SK-N-SH (cell line): ENCODE data around the gene LCN1. TPM values are rescaled to one million over a fixed set of nuclear protein-coding genes. Genes with fewer than 3 reads are reported as not detected.

Experiments
- CTCF ChIA-PET: fragments of 300-600, 350-600 bp; formaldehyde crosslinking; extraction: SDS; loops from one replicate; lab custom pipeline; 2021; lab: Yijun Ruan, JAX
- POLR2A ChIA-PET: fragments of 350-600 bp; sonication (Branson Sonifier 250); formaldehyde crosslinking; extraction: SDS; loops from one replicate; lab custom pipeline; 2020; ENCODE audit warnings: antibody characterized with exemption, inconsistent platforms; lab: Yijun Ruan, JAX
- DNase-seq: peaks from one replicate; pipeline ENCODE4 v3.0.0; 2012
- H2AFZ ChIP-seq: fragments of 200-600 bp; sonication (generic); 2 replicates; pipeline ENCODE4 v1.8.1; 2016; ENCODE audit warnings: antibody characterized with exemption, mild to moderate bottlenecking, low read depth
- H3F3A ChIP-seq: fragments of 200-600 bp; sonication (generic); replicated peaks from 2 replicates; pipeline ENCODE3; 2016; ENCODE audit warnings: antibody characterized with exemption, mild to moderate bottlenecking; ENCODE audit not compliant: insufficient read depth
- H3K27ac ChIP-seq, 2 experiments: fragments of 200-500 bp in 1 of 2; fragments of 200-600 bp in 1 of 2; sonication (Bioruptor generic) in 1 of 2; sonication (generic), shearing (Covaris generic) in 1 of 2; 2 replicates each; pipeline versions ENCODE4 v1.5.1 to v1.6.1; 2014 to 2016; ENCODE audit warnings: low read depth in 2 of 2, inconsistent platforms in 1 of 2, low read length in 1 of 2, mild to moderate bottlenecking in 1 of 2, mixed read lengths in 1 of 2
- H3K27me3 ChIP-seq: fragments of 200-600 bp; sonication (generic), shearing (Covaris generic); 2 replicates; pipeline ENCODE4 v1.6.1; 2016; ENCODE audit warnings: mixed run types; ENCODE audit not compliant: insufficient read depth
- H3K36me3 ChIP-seq, 2 experiments: fragments of 200-500 bp in 1 of 2; fragments of 200-600 bp in 1 of 2; sonication (Bioruptor generic) in 1 of 2; sonication (generic) in 1 of 2; replicated peaks in 1 of 2; 2 replicates each; pipeline versions ENCODE3 to v1.5.1; 2014 to 2016; ENCODE audit warnings: low read length in 1 of 2, mild to moderate bottlenecking in 1 of 2; ENCODE audit not compliant: insufficient read depth in 2 of 2, control insufficient read depth in 1 of 2
- H3K4me1 ChIP-seq, 2 experiments: fragments of 200-500 bp in 1 of 2; fragments of 200-600 bp in 1 of 2; sonication (Bioruptor generic) in 1 of 2; sonication (generic), shearing (Covaris generic) in 1 of 2; 2 replicates each; pipeline versions ENCODE4 v1.5.1 to v1.6.1; 2014 to 2016; ENCODE audit warnings: low read depth in 1 of 2, low read length in 1 of 2, mixed run types in 1 of 2; ENCODE audit not compliant: insufficient read depth in 2 of 2, control insufficient read depth in 1 of 2
- H3K4me2 ChIP-seq: fragments of 200-600 bp; sonication (generic), shearing (Covaris generic); 2 replicates; pipeline ENCODE4 v1.6.1; 2017; ENCODE audit warnings: mixed run types
- H3K4me3 ChIP-seq, 2 experiments: fragments of 200-500 bp in 1 of 2; fragments of 200-600 bp in 1 of 2; sonication (Bioruptor generic) in 1 of 2; sonication (generic), shearing (Covaris generic) in 1 of 2; 2 replicates each; pipeline versions ENCODE4 v1.5.1 to v1.8.1; 2014 to 2016; ENCODE audit warnings: low read depth in 2 of 2, inconsistent platforms in 1 of 2, low read length in 1 of 2, mild to moderate bottlenecking in 1 of 2, mixed read lengths in 1 of 2, moderate library complexity in 1 of 2
- H3K79me2 ChIP-seq: fragments of 200-600 bp; sonication (generic); 2 replicates; pipeline ENCODE4 v1.8.1; 2017; ENCODE audit warnings: mild to moderate bottlenecking; ENCODE audit not compliant: insufficient read depth
- H3K9ac ChIP-seq: fragments of 200-600 bp; sonication (generic); 2 replicates; pipeline ENCODE4 v1.6.1; 2017; ENCODE audit warnings: mixed run types
- H3K9me2 ChIP-seq: fragments of 200-600 bp; sonication (generic); 2 replicates; pipeline ENCODE4 v1.6.1; 2017; ENCODE audit warnings: mixed run types
- H3K9me3 ChIP-seq: fragments of 200-600 bp; sonication (generic); 2 replicates; pipeline ENCODE4 v1.6.1; 2017; ENCODE audit warnings: mixed run types, mild to moderate bottlenecking, moderate library complexity
- H4K20me1 ChIP-seq: fragments of 200-600 bp; sonication (generic); 2 replicates; pipeline ENCODE4 v1.6.1; 2017; ENCODE audit warnings: mild to moderate bottlenecking, mixed run types; ENCODE audit not compliant: insufficient read depth
- ELF1 ChIP-seq: IDR thresholded peaks from 2 replicates; pipeline ENCODE4 v1.4.0; 2012
- EP300 ChIP-seq, 2 experiments: IDR thresholded peaks; 2 replicates each; pipeline versions ENCODE4 v1.4.0 to v1.6.1; 2012; ENCODE audit warnings: borderline replicate concordance in 1 of 2, low read depth in 1 of 2, low read length in 1 of 2
- FOXJ3 ChIP-seq: sonication (generic); formaldehyde crosslinking; IDR thresholded peaks from 2 replicates; pipeline ENCODE4 v1.5.1; 2020; ENCODE audit warnings: mild to moderate bottlenecking, missing genetic modification reagents
- FOXM1 ChIP-seq: IDR thresholded peaks from 2 replicates; pipeline ENCODE4 v1.4.0; 2012; ENCODE audit warnings: low read depth, mild to moderate bottlenecking
- GABPA ChIP-seq: IDR thresholded peaks from 2 replicates; pipeline ENCODE4 v1.4.0; 2012; ENCODE audit warnings: low read depth, mild to moderate bottlenecking
- JUND ChIP-seq: IDR thresholded peaks from 2 replicates; pipeline ENCODE4 v1.4.0; 2012
- MXI1 ChIP-seq: IDR thresholded peaks from 2 replicates; pipeline ENCODE4 v1.6.1; 2012; ENCODE audit warnings: mild to moderate bottlenecking, low read depth, low read length, improper control_type of control experiment
- NRF1 ChIP-seq: IDR thresholded peaks from 2 replicates; pipeline ENCODE4 v1.6.1; 2012; ENCODE audit warnings: low read depth, mild to moderate bottlenecking, low read length
- RAD21 ChIP-seq: IDR thresholded peaks from 2 replicates; pipeline ENCODE4 v1.6.1; 2012; ENCODE audit warnings: mild to moderate bottlenecking, low read length
- RCOR1 ChIP-seq: fragments of 150-350 bp; IDR thresholded peaks from 2 replicates; pipeline ENCODE4 v1.6.1; 2017; ENCODE audit warnings: antibody characterized with exemption, low read length
- RFX5 ChIP-seq: IDR thresholded peaks from 2 replicates; pipeline ENCODE4 v1.6.1; 2012; ENCODE audit warnings: mild to moderate bottlenecking, improper control_type of control experiment, low read length
- SMC3 ChIP-seq: IDR thresholded peaks from 2 replicates; pipeline ENCODE4 v1.6.1; 2012; ENCODE audit warnings: low read depth, low read length, improper control_type of control experiment
- TAF1 ChIP-seq: IDR thresholded peaks from 2 replicates; pipeline ENCODE4 v1.6.1; 2012; ENCODE audit warnings: low read depth, mild to moderate bottlenecking, low read length, moderate library complexity, borderline replicate concordance
- TCF12 ChIP-seq: IDR thresholded peaks from 2 replicates; pipeline ENCODE4 v1.4.0; 2012
- TEAD4 ChIP-seq: IDR thresholded peaks from 2 replicates; pipeline ENCODE4 v1.4.0; 2012; ENCODE audit warnings: mild to moderate bottlenecking, borderline replicate concordance; ENCODE audit not compliant: insufficient read depth
- WGBS: methylation state at CpG from one replicate; pipeline ENCODE4 v1.1.6; 2017; ENCODE audit warnings: low lambda C conversion rate; 5-methylcytosine and 5-hydroxymethylcytosine counted together
- polyA plus RNA-seq, 3 experiments: library from polyadenylated mRNA; depleted of rRNA; stranded (reverse); fragments of >200 nt; gene quantifications; 2 replicates each; pipeline ENCODE4 v1.2.3, GENCODE V29; 2012
- TF ChIP-seq, protein P1 (sequence below): IDR thresholded peaks from 2 replicates; pipeline ENCODE4 v1.6.1; 2012; ENCODE audit warnings: mild to moderate bottlenecking, low read depth, low read length, moderate library complexity
- TF ChIP-seq, protein P2 (sequence below): IDR thresholded peaks from 2 replicates; pipeline ENCODE4; 2012
- TF ChIP-seq, protein P3 (sequence below): IDR thresholded peaks from 2 replicates; pipeline ENCODE4 v1.4.0; 2012; ENCODE audit warnings: low read depth

Gene LCN1
- polyA plus RNA-seq, 1 of the 3 experiments (the other 2 are of a cell fraction) = not detected

DNA sequence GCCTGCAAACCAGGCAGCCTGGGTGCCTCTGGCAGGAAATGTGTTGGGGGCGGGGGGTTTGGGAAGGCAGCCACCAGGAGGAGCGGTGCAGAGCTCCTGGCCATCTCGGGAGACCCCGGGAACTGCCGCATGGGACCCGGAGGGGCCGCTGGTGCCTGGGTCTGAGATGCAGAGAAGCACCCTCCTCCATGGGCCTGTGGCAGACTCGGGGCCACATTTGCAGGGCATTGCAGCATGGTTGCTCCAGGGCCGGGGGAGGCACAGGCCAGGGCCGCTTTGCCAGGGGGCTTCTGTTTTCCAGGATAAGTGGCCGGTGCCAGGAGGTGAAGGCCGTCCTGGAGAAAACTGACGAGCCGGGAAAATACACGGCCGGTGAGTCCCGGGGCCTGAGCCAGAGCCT lies 1.7 kb downstream of the LCN1 start:
- no peaks in the 10 kb centered on the region for H3K79me2 ChIP-seq
- no peaks in the 10 kb centered on the region for H3K9me2 ChIP-seq
- DNase-seq = peak; percentile 53
- no peaks in the 10 kb centered on the region for H3F3A ChIP-seq
- ChIA-PET POLR2A (no interaction called here), CTCF (interaction anchor here (1.6 kb wide), 1 partner anchor 18 kb away, joined by 5 read pairs; no protein-coding TSS in a partner anchor)
- no peak overlapping the region for H3K27ac ChIP-seq
- 57% methylated on average over 11 of the region's 17 CpGs for WGBS
- H3K9me3 ChIP-seq = no peaks in the 10 kb centered on the region
- no peak for TF ChIP-seq TAF1
- TF ChIP-seq RAD21 = no peak
- TF ChIP-seq RCOR1 = no peak
- TF ChIP-seq RFX5 = no peak
- TF ChIP-seq TEAD4 = no peak
- TF ChIP-seq FOXJ3 = no peak
- TF ChIP-seq, protein P1, sequence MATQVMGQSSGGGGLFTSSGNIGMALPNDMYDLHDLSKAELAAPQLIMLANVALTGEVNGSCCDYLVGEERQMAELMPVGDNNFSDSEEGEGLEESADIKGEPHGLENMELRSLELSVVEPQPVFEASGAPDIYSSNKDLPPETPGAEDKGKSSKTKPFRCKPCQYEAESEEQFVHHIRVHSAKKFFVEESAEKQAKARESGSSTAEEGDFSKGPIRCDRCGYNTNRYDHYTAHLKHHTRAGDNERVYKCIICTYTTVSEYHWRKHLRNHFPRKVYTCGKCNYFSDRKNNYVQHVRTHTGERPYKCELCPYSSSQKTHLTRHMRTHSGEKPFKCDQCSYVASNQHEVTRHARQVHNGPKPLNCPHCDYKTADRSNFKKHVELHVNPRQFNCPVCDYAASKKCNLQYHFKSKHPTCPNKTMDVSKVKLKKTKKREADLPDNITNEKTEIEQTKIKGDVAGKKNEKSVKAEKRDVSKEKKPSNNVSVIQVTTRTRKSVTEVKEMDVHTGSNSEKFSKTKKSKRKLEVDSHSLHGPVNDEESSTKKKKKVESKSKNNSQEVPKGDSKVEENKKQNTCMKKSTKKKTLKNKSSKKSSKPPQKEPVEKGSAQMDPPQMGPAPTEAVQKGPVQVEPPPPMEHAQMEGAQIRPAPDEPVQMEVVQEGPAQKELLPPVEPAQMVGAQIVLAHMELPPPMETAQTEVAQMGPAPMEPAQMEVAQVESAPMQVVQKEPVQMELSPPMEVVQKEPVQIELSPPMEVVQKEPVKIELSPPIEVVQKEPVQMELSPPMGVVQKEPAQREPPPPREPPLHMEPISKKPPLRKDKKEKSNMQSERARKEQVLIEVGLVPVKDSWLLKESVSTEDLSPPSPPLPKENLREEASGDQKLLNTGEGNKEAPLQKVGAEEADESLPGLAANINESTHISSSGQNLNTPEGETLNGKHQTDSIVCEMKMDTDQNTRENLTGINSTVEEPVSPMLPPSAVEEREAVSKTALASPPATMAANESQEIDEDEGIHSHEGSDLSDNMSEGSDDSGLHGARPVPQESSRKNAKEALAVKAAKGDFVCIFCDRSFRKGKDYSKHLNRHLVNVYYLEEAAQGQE = no peak
- TF ChIP-seq GABPA = no peak
- no peak for TF ChIP-seq EP300 (IDR thresholded peaks at IDR 0.05; ENCODE audit: borderline replicate concordance in 1 of 2, low read depth in 1 of 2, low read length in 1 of 2)
- TF ChIP-seq, protein P2, sequence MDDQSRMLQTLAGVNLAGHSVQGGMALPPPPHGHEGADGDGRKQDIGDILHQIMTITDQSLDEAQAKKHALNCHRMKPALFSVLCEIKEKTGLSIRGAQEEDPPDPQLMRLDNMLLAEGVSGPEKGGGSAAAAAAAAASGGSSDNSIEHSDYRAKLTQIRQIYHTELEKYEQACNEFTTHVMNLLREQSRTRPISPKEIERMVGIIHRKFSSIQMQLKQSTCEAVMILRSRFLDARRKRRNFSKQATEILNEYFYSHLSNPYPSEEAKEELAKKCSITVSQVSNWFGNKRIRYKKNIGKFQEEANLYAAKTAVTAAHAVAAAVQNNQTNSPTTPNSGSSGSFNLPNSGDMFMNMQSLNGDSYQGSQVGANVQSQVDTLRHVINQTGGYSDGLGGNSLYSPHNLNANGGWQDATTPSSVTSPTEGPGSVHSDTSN = no peak
- no peak for TF ChIP-seq TCF12
- TF ChIP-seq JUND = no peak
- no peak for TF ChIP-seq FOXM1
- TF ChIP-seq MXI1 = no peak
- TF ChIP-seq, all 33 proteins: peak for 0
- Histone ChIP-seq H4K20me1 (no peaks in the 10 kb centered on the region), H3K4me2 (no peak overlapping the region), H3K9ac (no peak overlapping the region), H3K4me1 (no peaks in the 10 kb centered on the region; a peak in 1 of 4 replicates), H3K27me3 (no peaks in the 10 kb centered on the region), H3K36me3 (no peaks in the 10 kb centered on the region), H3K4me3 (no peak overlapping the region), H2AFZ (no peak overlapping the region)

DNA sequence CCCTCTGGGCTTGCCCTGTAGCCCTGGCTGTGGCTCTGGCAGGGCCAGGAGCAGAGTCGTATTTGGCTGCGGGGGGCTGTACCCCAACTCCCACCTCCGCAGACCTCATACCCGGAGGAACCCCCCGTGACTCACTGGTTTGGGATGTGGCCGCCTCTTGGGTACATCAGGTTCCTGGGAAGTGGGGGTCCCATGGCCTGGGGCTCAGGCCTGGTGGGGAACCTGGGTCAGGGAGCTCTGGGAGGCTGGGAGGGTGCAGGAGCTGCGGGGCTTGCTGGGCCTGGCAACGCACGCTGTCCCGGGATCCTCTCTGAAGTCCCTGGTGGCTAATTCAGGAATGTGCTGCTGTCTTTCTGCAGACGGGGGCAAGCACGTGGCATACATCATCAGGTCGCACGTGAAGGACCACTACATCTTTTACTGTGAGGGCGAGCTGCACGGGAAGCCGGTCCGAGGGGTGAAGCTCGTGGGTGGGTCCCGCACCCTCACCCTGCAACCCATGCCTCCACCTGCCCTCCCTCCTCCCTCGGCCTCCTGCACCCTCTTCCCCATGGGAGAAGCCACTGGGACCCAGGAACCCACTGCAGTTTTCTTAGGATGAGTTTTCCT lies 2.4 kb downstream of the LCN1 start:
- ChIA-PET POLR2A (no interaction called here), CTCF (interaction anchor here (1.3 to 1.9 kb wide), 2 partner anchors 19 to 24 kb away, joined by 4 read pairs; partner anchors contain the start of gene MRPS2)
- Histone ChIP-seq H3K27ac (no peak overlapping the region), H3K27me3 (no peaks in the 10 kb centered on the region), H3K4me3 (no peak overlapping the region), H3K4me1 (no peaks in the 10 kb centered on the region; a peak in 1 of 4 replicates), H2AFZ (no peak overlapping the region), H3K9me3 (no peaks in the 10 kb centered on the region), H3K9ac (no peak overlapping the region), H3K36me3 (no peaks in the 10 kb centered on the region), H3F3A (no peaks in the 10 kb centered on the region), H4K20me1 (no peaks in the 10 kb centered on the region), H3K9me2 (no peaks in the 10 kb centered on the region), H3K4me2 (no peak overlapping the region), H3K79me2 (no peaks in the 10 kb centered on the region)
- TF ChIP-seq FOXM1 (no peak), SMC3 (no peak), NRF1 (no peak), MXI1 (no peak), ELF1 (no peak), GABPA (no peak)
- TF ChIP-seq, protein P3, sequence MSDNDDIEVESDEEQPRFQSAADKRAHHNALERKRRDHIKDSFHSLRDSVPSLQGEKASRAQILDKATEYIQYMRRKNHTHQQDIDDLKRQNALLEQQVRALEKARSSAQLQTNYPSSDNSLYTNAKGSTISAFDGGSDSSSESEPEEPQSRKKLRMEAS = no peak
- TF ChIP-seq, protein P2 = no peak
- DNase-seq = no peak
- 74% methylated on average over 13 of the region's 21 CpGs for WGBS
